Bronchial epithelial cell (primary cell): ENCODE data around the gene CAMK2D. TPM values are rescaled to one million over a fixed set of nuclear protein-coding genes. Genes with fewer than 3 reads are reported as not detected.
A peak's percentile ranks its signal among the peaks of the same experiment; 100 is the strongest.

Experiments
- DNase-seq: peaks from one replicate; pipeline ENCODE4 v3.0.0-alpha.2; 2010; ENCODE audit warnings: low read depth
- FAIRE-seq: peaks from 2 replicates; lab custom pipeline; 2011; peaks lifted over from hg19 to GRCh38; lab: Jason Lieb, UNC
- H3K27me3 ChIP-seq: 2 replicates; pipeline ENCODE4 v1.5.1; 2011; ENCODE audit warnings: low read length; ENCODE audit not compliant: control insufficient read depth, insufficient read depth
- H3K36me3 ChIP-seq: 2 replicates; pipeline ENCODE4 v1.5.1; 2011; ENCODE audit warnings: low read length; ENCODE audit not compliant: control insufficient read depth, insufficient read depth
- H3K4me3 ChIP-seq: 2 replicates; pipeline ENCODE4 v1.5.1; 2011; ENCODE audit warnings: mild to moderate bottlenecking, low read depth, low read length, control low read depth
- CTCF ChIP-seq: IDR thresholded peaks from 2 replicates; pipeline ENCODE4 v1.5.1; 2011; ENCODE audit warnings: mild to moderate bottlenecking, moderate library complexity, low read length, control low read depth, inconsistent platforms; ENCODE audit not compliant: insufficient read depth, severe bottlenecking
- total RNA-seq: library from RNA; depleted of rRNA; stranded (reverse); fragments of >200 nt; gene quantifications from 2 replicates; pipeline ENCODE4 v1.2.1, GENCODE V29; 2014

CAMK2D gene
- total RNA-seq, 1 donor from 2014 or later = 50.8 TPM

- Histone ChIP-seq H3K27me3 (no peaks in the 10 kb centered on the region), H3K36me3 (no peaks in the 10 kb centered on the region), H3K4me3 (no peak overlapping the region)
- DNase-seq = peak; percentile 50
- no peak for FAIRE-seq
- TF ChIP-seq CTCF = no peak
Measured at GRCh38 chr4:113539408-113539807, 222.1 kb downstream of the CAMK2D start.

GRCh38 chr4:113537628-113538027 lies 223.9 kb downstream of the CAMK2D start:
- no peak overlapping the region for H3K4me3 ChIP-seq
- FAIRE-seq (no peak), DNase-seq (no peak)
- no peak for TF ChIP-seq CTCF
- no peaks in the 10 kb centered on the region for H3K27me3 ChIP-seq
- no peaks in the 10 kb centered on the region for H3K36me3 ChIP-seq

- Histone ChIP-seq H3K27me3 (no peaks in the 10 kb centered on the region), H3K4me3 (no peak overlapping the region), H3K36me3 (no peaks in the 10 kb centered on the region)
- TF ChIP-seq CTCF = no peak
- DNase-seq (no peak), FAIRE-seq (no peak)
Measured at GRCh38 chr4:113537203-113537602, 224.3 kb downstream of the CAMK2D start.

GRCh38 chr4:113534711-113535110 lies 226.8 kb downstream of the CAMK2D start:
- H3K36me3 ChIP-seq = no peaks in the 10 kb centered on the region
- peak; percentile 30 for DNase-seq
- no peak overlapping the region for H3K4me3 ChIP-seq
- TF ChIP-seq CTCF = no peak
- no peaks in the 10 kb centered on the region for H3K27me3 ChIP-seq
- FAIRE-seq = no peak

GRCh38 chr4:113531572-113531971 lies 230.0 kb downstream of the CAMK2D start:
- Histone ChIP-seq H3K4me3 (no peak overlapping the region), H3K36me3 (no peaks in the 10 kb centered on the region), H3K27me3 (no peaks in the 10 kb centered on the region)
- DNase-seq (peak; percentile 94), FAIRE-seq (no peak)
- no peak for TF ChIP-seq CTCF

- DNase-seq = no peak
- Histone ChIP-seq H3K27me3 (no peaks in the 10 kb centered on the region), H3K4me3 (no peak overlapping the region), H3K36me3 (peaks cover 2% of the 10 kb centered on the region)
- FAIRE-seq = no peak
- no peak for TF ChIP-seq CTCF
Measured at GRCh38 chr4:113528395-113528794, 233.1 kb downstream of the CAMK2D start.
